GM19099 (cell line): ENCODE measurements around the gene GARIN3.

ENCODE experiments used
- POLR2A ChIP-seq: IDR thresholded peaks from 3 replicates; pipeline ENCODE4 v1.6.1; 2011; ENCODE audit warnings: low read depth; ENCODE audit not compliant: insufficient read length; ENCODE audit errors: extremely low read depth

GARIN3 gene

GRCh38 chr5:157166214-157167213, at the start of gene GARIN3:
Gene GARIN3, minus strand, starts transcription at chr5:157166264. Its CDS starts 96 bp downstream, at chr5:157166168.
- TF ChIP-seq POLR2A: no peak

DNA sequence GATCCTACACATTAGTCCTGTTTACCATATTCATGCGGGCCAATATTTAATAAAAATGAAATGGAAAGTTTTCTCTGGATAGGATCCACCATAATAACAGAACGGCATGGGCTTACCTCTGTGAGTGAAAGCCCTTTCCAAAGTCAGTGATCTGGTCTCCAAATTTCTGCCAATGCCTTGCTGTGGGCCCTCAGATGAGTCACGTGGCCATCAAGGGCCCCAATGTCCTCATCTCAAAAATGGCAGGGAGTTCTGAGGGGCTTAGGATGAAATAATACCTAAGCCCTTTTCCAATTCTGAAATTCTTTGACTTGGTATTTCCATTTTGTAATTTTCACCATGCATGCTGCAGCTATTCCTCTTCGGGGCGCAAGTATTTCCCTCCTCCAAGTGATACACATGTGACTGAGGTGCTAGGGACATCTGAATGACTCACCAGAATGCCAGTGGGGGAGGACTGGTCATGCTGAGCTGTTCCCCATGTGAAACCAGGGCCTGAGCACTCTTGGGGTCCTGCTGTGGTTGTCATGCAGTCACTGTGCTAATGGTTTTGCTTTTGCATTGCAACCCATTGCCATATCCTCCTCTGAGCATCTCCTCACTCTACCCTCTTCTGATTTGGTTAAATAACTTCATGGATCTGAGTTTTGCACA, 49.6 kb upstream of the GARIN3 start:
- no peak for TF ChIP-seq POLR2A

- no peak for TF ChIP-seq POLR2A
Observed at GRCh38 chr5:157214861-157215513, 48.9 kb upstream of the GARIN3 start.

DNA sequence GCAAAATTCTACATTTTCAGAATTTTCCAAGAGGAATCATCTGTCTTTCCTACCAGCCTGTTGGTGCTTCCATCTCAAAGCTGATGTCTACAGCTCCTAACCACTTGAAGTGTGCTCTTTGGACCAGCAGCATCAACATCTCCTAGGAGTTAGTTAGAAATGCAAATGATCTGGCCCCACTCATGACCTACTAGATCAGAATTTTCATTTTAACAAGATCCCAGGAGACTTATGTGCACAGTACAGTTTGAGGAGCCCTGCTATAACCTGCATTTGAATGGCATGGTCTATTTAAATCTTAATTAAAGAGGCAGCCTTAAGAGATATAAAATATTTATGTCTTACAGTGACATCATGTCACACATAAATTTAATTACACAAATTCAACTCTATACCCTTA, 48.4 kb upstream of the GARIN3 start:
- no peak for TF ChIP-seq POLR2A

DNA sequence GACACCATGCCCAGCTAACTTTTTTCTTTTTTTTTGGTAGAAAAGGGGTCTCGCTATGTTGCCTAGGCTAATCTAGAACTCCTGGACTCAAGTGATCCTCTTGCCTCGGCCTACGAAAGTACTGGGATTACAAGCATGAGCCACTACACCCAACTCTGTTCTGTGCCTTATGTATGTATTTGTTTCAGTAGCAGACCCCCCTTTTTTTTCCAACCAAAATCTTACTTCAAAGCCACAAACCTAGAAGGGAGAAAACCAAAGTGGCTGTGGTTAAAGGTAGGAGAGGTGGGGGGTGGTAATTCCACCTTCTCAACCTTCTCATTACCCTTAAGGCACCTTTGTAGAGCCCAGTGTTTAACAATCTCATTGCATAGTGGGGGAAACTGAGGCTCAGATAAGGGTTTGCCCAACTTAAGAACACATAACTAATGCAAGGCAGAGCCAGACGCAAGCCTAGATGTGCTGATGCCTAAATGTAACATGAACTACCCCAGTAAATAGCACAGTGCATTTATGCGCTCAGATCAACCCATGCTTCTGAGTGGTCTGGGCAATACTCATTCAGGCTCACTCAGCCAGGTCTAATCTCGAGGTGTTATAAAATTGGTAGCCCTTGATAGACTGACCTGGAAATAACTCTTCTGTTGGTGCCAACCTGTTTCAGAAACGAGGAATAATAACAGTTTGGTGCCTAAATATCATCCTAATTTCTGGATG, 47.6 kb upstream of the GARIN3 start:
- TF ChIP-seq POLR2A: no peak

DNA sequence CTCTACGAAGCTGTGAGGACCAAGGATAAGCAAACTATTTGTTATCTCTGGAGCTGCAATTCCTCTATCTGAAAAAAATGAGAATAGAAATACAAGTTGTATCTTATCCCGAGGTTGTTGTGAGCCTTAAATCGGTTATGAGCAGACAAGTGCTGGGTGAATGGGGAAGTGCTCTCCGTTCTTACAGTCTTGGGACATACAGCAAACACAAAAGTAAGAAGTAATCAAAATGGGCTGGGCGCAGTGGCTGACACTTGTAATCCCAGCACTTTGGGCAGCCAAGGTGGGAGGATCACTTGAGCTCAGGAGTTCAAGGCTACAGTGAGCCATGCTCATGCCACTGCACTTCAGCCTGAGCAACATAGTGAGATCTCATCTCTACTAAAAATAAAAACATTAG, 46.2 kb upstream of the GARIN3 start:
- no peak for TF ChIP-seq POLR2A

- no peak for TF ChIP-seq POLR2A
Observed at GRCh38 chr5:157205708-157206107, 39.6 kb upstream of the GARIN3 start.

- TF ChIP-seq POLR2A: no peak
Observed at GRCh38 chr5:157204765-157205164, 38.7 kb upstream of the GARIN3 start.

GRCh38 chr5:157203417-157203816, 37.4 kb upstream of the GARIN3 start:
- TF ChIP-seq POLR2A: no peak

DNA sequence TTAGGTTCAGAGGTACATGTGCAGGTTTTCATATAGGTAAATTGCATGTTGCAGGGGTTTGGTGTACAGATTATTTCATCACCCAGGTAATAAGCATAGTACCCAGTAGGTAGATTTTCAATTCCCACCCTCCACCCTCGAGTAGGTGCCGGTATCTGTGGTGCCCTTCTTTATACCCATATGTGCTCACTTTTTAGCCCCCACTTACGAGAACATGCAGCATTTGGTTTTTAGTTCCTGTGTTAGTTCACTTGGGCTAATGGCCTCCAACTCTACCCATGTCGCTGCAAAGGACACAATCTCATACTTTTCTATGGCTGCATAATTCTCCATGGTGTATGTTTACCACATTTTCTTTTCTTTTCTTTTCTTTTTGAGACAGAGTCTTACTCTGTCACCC, 35.8 kb upstream of the GARIN3 start:
- no peak for TF ChIP-seq POLR2A

- no peak for TF ChIP-seq POLR2A
Observed at GRCh38 chr5:157198277-157198986, 32.4 kb upstream of the GARIN3 start.

- no peak for TF ChIP-seq POLR2A
Observed at GRCh38 chr5:157197086-157197485, 31.0 kb upstream of the GARIN3 start.

- no peak for TF ChIP-seq POLR2A
Observed at GRCh38 chr5:157196045-157196444, 30.0 kb upstream of the GARIN3 start.
